Central memory CD8-positive, alpha-beta T cell (primary cell): ENCODE data around the gene LRRC23.

Experiments used
- ATAC-seq: fragments of 150-1000 bp; cut with Tn5 transposase; replicated peaks from 2 replicates; pipeline ENCODE4 v1.10.0; 2022; ENCODE audit warnings: mild to moderate bottlenecking, moderate FRiP score, moderate number of reproducible peaks; ENCODE audit not compliant: poor library complexity, severe bottlenecking; ENCODE audit errors: extremely low read depth
- DNase-seq, 2 donors: peaks; one replicate each; pipeline ENCODE4 v3.0.0; 2021; ENCODE audit warnings: low spot score in 2 of 2
- H3K27ac Mint-ChIP-seq: one replicate; pipeline ENCODE4 v1.8.0; 2022; ENCODE audit warnings: low read depth, mild to moderate bottlenecking, moderate library complexity, mixed read lengths
- H3K27me3 Mint-ChIP-seq: one replicate; pipeline ENCODE4 v1.8.0; 2022; ENCODE audit warnings: mixed read lengths
- H3K36me3 Mint-ChIP-seq: one replicate; pipeline ENCODE4 v1.8.0; 2022; ENCODE audit warnings: mild to moderate bottlenecking, moderate library complexity, mixed read lengths; ENCODE audit not compliant: insufficient read depth
- H3K4me1 Mint-ChIP-seq: one replicate; pipeline ENCODE4 v1.8.0; 2022; ENCODE audit warnings: mixed read lengths
- H3K4me3 Mint-ChIP-seq: one replicate; pipeline ENCODE4 v1.8.0; 2022; ENCODE audit warnings: mild to moderate bottlenecking, moderate library complexity, mixed read lengths
- H3K9me3 Mint-ChIP-seq: one replicate; pipeline ENCODE4 v1.8.0; 2022; ENCODE audit warnings: mixed read lengths

The LRRC23 gene

GRCh38 chr12:6957741-6958608, 53.4 kb downstream of the LRRC23 start:
- no peak for DNase-seq
- no peak for ATAC-seq
- Mint-ChIP-seq H3K4me1 (peaks cover 86% of the 10 kb centered on the region), H3K27ac (peak overlapping the region; percentile 99), H3K9me3 (no peaks in the 10 kb centered on the region), H3K36me3 (peaks cover 81% of the 10 kb centered on the region), H3K4me3 (peak overlapping the region; percentile 98), H3K27me3 (no peaks in the 10 kb centered on the region)

GRCh38 chr12:6958609-6959057, 54.0 kb downstream of the LRRC23 start:
- no peak for ATAC-seq
- H3K36me3 Mint-ChIP-seq = peaks cover 76% of the 10 kb centered on the region

GRCh38 chr12:6959058-6959804, 54.6 kb downstream of the LRRC23 start:
- Mint-ChIP-seq H3K36me3 (peaks cover 70% of the 10 kb centered on the region), H3K9me3 (no peaks in the 10 kb centered on the region), H3K27ac (peak overlapping the region; percentile 99), H3K27me3 (no peaks in the 10 kb centered on the region), H3K4me1 (peaks cover 76% of the 10 kb centered on the region), H3K4me3 (peak overlapping the region; percentile 98)
- ATAC-seq (peak; percentile 64), DNase-seq (peak in 1 of 2 donors; percentile 73)

More at GRCh38 chr12:6958609-6959057, 54.0 kb downstream of the LRRC23 start:
- Mint-ChIP-seq H3K9me3 (no peaks in the 10 kb centered on the region), H3K4me1 (peaks cover 82% of the 10 kb centered on the region), H3K4me3 (peak overlapping the region; percentile 98), H3K27ac (peak overlapping the region; percentile 99), H3K27me3 (no peaks in the 10 kb centered on the region)
- no peak for DNase-seq

- Mint-ChIP-seq H3K4me3 (peak overlapping the region; percentile 98), H3K4me1 (peaks cover 75% of the 10 kb centered on the region), H3K27me3 (no peaks in the 10 kb centered on the region), H3K9me3 (no peaks in the 10 kb centered on the region), H3K27ac (peak overlapping the region; percentile 99), H3K36me3 (peaks cover 67% of the 10 kb centered on the region)
- no peak for DNase-seq
- ATAC-seq = no peak
These were observed 55.4 kb downstream of the LRRC23 start for GRCh38 chr12:6959805-6960592.

GRCh38 chr12:6960593-6961277, 56.1 kb downstream of the LRRC23 start:
- peaks cover 73% of the 10 kb centered on the region for H3K4me1 Mint-ChIP-seq
- H3K27ac Mint-ChIP-seq = peak overlapping the region; percentile 99
- H3K27me3 Mint-ChIP-seq = no peaks in the 10 kb centered on the region
- H3K4me3 Mint-ChIP-seq = peak overlapping the region; percentile 98
- H3K36me3 Mint-ChIP-seq = peaks cover 65% of the 10 kb centered on the region
- ATAC-seq (peak; percentile 9), DNase-seq (no peak)
- no peaks in the 10 kb centered on the region for H3K9me3 Mint-ChIP-seq

GRCh38 chr12:6961278-6961694, 56.7 kb downstream of the LRRC23 start:
- DNase-seq (peak in 1 of 2 donors; percentile 87), ATAC-seq (peak; percentile 80)
- H3K4me3 Mint-ChIP-seq = peak overlapping the region; percentile 98
- H3K27ac Mint-ChIP-seq = peak overlapping the region; percentile 99
- peaks cover 68% of the 10 kb centered on the region for H3K4me1 Mint-ChIP-seq
- no peaks in the 10 kb centered on the region for H3K27me3 Mint-ChIP-seq
- H3K36me3 Mint-ChIP-seq = peaks cover 61% of the 10 kb centered on the region
- no peaks in the 10 kb centered on the region for H3K9me3 Mint-ChIP-seq

- peak overlapping the region; percentile 99 for H3K27ac Mint-ChIP-seq
- no peaks in the 10 kb centered on the region for H3K9me3 Mint-ChIP-seq
- H3K36me3 Mint-ChIP-seq = peaks cover 61% of the 10 kb centered on the region
- H3K4me3 Mint-ChIP-seq = peak overlapping the region; percentile 98
- DNase-seq = no peak
- peaks cover 63% of the 10 kb centered on the region for H3K4me1 Mint-ChIP-seq
- H3K27me3 Mint-ChIP-seq = no peaks in the 10 kb centered on the region
- peak; percentile 5 for ATAC-seq
These were observed 57.2 kb downstream of the LRRC23 start for GRCh38 chr12:6961695-6962284.

- H3K4me1 Mint-ChIP-seq = peaks cover 56% of the 10 kb centered on the region
These were observed 57.8 kb downstream of the LRRC23 start for GRCh38 chr12:6962285-6963015.

GRCh38 chr12:6963016-6963731, 58.6 kb downstream of the LRRC23 start:
- Mint-ChIP-seq H3K4me3 (no peak overlapping the region), H3K27ac (peak overlapping the region; percentile 99), H3K36me3 (peaks cover 58% of the 10 kb centered on the region), H3K9me3 (no peaks in the 10 kb centered on the region), H3K27me3 (no peaks in the 10 kb centered on the region), H3K4me1 (peaks cover 50% of the 10 kb centered on the region)
- ATAC-seq (no peak), DNase-seq (no peak)

More at GRCh38 chr12:6962285-6963015, 57.8 kb downstream of the LRRC23 start:
- no peaks in the 10 kb centered on the region for H3K9me3 Mint-ChIP-seq
- no peak overlapping the region for H3K4me3 Mint-ChIP-seq
- no peak for ATAC-seq
- DNase-seq = no peak
- no peaks in the 10 kb centered on the region for H3K27me3 Mint-ChIP-seq
- H3K27ac Mint-ChIP-seq = peak overlapping the region; percentile 99
- H3K36me3 Mint-ChIP-seq = peaks cover 60% of the 10 kb centered on the region
